RKO (cell line): ENCODE data around the gene PPP1R7.

Source experiments
- DNase-seq: peaks from one replicate; pipeline ENCODE4 v3.0.0-alpha.2; 2016; ENCODE audit warnings: low spot score

Gene PPP1R7

DNA sequence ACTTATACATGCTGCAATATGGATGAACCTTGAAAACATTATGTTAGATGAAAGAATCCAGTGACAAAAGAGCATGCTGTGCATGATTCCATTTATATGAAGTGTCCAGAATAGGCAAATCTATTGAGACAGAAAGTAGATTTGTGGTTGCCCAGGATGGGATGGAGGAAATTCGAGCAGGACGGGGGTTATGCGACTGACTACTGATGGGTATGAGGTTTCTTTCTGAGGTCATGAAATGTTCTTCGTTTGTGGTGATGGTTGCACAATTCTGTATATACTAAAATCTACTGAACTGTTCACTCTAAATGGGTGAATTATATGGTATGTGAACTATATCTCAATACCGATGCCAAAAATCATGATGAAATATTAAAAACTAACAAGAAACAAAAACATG, 29.3 kb upstream of the PPP1R7 start:
- DNase-seq: no peak

DNA sequence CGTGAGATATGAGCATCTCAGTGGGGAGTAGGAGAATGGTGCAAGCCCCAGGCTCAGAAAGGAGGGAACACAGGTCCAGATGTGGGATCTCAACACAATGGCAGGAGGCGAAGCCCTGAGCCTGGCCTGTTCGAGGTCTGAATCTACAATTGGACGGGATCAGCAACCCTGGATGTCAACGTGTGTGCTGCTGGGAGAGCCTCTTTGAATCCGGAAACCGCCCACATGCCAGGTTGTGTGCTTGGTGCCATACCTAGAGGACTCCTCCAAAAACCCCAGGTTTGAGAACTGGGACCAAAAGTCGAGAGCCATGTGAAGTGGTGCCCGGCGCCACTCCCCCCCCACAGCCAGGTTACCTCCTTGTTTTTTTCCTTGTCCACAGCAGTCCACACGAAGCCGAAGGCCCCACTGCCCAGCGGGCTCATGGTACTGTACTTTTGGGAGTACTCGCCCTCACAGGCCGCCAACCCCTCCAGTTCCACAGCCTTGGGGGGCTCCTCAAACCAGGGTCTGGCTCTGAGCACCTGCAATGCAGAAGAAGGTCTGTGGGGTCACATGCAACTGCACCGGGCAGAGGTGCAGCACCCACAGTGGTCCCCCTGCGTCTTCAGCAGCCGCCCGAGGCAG, 27.8 kb upstream of the PPP1R7 start:
- no peak for DNase-seq

DNA sequence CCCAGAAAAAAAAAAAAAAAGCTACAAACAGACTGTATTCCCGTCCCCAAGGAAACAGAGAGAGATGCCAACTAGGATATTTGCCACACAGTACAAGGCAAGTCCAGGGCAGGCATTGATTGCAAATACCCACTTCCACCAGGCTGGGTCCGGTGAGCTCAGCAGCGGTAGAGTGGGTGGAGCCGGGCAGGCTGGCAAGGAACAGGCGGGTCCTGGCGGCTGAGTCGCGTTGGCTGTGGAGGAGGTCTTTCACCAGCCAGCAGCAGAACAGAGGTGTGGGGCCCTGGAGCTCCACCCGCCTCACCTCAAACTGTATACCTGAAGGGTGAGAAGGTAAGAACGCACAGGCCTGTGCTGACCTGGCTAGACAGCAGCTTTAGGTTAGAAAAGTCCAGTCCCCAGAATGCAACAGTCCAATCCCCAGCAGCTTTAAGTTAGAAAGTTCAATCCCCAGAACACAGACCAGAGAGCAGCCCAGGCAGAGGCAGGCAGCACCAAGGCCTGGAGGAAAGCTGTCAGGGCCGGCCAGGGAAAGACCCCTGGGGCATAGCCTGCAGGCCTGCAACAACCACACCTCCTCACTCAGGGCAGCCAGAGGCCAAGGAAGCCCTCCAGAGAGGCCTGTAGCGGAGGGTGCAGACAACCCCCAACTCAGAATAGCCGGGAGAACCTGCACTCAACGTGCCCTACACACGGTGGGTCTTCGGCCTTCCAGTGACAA, 26.3 kb upstream of the PPP1R7 start:
- DNase-seq: no peak

DNA sequence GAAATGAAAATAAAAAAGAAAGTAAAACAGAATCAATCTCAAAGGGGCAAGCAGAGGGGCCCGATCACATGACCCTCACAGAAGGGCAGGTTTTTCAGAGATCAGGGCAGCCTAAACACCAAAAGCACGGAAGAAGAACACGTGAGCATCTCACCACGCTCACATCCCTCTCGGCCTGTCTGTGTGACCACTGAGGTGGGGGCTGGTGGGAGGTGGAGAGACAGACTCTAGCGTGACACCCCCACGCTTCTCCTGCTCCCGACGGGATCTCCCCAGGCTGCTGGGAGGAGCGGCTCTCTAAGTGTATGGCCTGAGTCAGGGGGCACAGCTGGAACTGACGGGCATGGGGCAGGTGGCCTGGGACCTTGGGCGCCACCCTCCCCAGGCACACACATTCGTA, 24.6 kb upstream of the PPP1R7 start:
- no peak for DNase-seq

DNA sequence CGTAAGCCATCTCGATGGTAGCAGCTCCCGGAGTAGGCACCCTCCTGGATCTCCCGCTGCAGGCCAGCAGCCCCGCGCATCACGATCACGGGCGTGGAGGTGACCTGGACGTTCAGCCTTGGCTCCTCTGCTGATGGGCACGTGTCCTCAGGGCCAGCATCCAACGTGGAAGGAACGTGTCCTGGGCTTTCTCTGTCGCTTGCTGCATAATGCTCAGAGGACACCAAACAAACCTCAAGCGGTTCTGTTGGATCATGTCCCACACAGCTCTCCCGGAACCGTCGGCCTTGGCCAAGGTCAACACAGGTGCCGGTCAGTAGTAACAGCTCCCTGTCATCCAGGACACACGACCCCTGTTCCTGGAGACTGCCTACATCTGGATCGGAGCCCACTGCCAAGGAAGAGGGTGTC, 24.1 kb upstream of the PPP1R7 start:
- no peak for DNase-seq

DNA sequence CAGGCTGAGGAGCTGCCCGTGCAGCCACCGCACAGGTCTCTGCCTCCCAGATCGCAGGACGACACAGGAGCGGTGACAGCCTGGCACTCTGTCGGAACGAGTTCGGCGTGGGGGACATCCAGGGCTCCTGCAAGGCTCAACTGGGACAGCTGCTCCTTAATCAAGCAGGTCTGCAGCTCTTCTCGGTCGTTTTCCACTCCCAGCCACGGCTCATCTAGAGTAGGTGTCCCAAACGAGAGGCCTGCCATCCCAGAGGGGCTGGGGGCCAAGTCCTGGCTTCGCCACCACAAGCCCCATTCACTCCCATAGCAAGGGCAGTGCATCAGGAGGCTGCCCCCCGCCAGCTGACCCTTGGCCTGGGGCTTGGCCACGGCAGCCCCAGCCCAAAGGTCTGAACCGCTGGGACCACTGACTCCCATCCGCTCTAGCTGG, 23.5 kb upstream of the PPP1R7 start:
- no peak for DNase-seq

DNA sequence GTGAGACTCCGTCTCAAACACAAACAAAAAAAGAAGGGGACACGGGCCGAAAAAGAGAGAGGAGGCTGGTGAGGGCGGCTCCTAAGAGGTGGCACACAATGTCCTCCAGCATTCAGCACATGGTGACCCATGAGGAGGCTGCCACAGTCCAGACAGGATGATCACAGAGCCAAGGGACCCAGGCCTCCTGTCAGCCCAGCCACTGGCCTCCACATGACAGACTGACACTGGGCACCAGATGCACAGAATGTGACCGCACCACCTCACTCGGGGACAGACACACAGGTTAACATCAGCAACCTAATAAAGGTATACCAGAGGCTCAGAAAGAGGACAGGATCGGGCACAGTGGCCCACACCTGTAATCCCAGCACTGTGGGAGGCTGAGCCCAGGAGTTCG, 22.0 kb upstream of the PPP1R7 start:
- no peak for DNase-seq

DNA sequence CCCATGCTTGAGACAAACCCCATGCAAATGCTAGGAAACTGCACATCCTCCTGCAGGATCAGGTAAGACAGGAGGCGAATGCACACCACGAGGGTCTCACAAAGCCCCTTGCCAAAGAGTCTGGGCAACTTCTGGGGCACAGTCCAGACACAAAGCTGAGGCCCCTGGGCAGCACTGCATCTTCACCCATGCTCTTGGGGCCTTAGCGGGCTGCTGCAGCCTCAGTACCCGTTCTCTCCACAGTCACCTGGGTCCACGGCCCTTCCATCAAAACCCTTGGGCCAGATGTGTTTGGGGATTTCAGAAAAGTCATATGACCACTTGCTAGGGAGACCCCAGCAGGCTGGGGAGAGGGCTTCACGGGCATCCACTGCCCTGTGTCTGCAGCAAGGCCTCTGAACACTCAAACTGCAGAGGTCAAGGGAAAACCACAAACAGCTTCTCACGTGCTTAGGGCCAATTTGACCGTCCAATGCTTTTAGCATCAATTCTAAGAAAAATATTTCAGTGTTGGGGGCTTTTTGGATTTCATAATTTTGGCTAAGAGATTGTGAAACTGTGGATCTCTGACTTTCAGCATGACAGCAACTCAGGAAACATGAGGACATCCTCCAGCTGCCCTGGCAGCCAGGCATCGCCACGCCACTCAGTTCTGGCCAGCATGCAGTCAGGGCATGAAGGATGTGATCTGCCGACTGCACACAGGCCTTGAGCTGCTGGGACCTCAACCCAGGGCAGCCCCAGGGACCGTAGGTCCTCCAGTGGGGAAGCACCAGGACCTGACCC, 21.0 kb upstream of the PPP1R7 start:
- DNase-seq: no peak

DNA sequence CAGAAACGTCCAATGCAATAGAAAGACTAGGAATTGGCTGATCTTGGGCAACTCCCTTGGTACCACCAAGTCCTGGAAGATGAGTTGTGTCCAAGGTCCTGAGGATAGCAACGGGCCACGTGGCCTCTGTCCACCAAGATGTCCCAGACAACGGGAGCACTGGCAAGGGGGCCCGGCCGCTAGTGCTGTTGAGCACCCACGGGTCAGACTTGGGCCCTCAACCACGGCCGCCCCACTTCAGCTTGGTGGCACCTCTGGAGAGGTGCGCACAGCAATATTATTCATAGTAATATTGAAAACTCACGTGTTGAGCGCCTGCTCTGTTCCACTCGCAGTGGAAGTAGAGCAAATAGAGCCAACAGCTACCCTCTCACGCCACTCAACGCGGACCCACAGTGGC, 20.0 kb upstream of the PPP1R7 start:
- DNase-seq: no peak

DNA sequence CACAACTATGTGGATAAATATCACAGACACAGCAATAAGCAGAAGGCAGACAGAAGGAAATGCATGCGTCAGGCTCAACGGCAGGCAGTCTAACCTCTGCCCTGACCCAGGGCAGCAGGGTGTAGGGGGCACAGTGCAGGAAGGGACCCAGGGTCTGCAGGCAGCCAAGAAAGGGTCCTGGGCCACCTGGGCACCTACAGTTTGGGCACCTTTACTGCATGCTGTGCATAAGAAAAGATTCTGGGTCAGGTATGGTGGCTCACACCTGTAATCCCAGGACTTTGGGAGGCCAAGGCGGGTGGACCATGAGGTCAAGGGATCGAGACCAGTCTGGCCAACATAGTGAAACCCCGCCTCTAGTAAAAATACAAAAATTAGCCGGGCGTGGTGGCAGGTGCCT, 18.7 kb upstream of the PPP1R7 start:
- DNase-seq: no peak

DNA sequence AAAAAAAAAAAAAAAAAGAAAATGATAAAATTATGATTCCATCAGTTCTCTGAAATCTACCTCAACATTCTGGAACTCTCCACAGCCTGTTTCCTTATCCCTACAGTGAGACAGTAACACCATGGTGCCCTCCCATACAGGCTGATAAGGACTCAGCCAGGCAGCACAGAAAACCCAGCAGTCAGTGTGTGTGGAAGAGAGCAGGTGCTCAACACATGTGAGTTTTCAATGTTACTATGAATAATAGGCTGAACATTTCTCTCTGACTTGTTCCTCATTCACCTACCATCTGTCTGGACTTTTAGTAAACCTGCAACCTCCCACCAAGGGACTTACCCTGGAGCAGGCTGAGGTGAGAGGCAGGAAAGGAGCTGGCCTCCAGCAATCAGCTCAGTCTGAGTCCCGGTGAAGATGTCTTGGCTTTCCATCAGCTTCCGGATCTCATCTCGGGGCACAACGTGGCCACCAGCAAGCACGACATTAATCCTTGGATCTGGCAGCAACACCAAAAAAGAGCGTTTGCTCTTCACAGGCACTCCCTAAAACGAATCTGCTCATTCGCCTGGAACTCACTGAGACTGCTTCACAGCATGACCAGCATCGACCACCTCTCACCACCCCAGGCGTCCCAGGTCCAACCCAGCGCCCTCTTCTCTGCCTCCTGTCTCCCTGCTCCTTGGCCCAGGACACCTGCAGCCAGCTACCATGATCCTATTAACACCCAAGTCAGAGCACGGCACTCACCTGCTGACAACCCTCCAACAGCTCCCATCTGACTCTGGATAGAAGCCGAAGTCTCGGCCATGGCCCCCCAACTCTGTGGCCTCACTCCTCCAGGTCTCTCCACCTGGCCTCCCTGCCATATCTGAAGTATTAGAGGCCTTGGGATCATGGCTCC, 17.5 kb upstream of the PPP1R7 start:
- no peak for DNase-seq

DNA sequence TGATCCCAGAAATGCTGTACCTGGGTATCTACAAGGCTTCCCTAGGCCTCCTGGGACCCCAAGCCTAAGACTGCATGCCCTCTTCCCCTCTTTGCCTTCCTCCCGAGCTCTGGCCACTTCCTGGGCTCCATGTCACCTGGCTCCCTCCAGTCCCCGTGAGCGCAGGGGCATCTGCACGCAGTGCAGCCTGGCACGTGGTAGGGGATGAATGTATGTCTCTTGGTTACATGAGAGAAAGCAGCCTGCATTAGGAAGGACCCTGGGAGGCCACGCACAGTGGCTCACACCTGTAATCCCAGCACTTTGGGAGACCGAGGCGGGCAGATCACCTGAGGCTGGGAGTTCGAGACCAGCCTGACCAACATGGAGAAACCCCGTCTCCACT, 16.8 kb upstream of the PPP1R7 start:
- no peak for DNase-seq

DNA sequence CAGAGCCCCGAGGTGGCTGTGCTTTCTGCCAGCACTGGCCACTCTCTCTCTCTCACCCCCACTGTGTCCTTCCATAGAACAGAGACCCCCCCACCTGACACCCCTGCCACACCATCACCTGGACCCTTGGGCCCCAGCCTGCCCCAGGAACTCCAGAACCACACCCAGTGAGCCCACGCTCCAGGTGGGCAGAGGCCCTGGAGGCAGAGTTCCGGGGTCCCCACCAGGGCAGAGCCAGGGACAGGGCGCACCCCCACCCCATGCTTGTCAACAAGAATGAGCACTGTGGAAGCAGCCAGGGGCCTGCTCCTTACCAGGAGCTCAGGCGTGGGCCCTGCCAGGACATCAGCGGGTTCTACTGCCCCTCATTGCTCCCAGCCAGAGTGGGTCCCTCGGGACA, 15.6 kb upstream of the PPP1R7 start:
- DNase-seq: no peak

DNA sequence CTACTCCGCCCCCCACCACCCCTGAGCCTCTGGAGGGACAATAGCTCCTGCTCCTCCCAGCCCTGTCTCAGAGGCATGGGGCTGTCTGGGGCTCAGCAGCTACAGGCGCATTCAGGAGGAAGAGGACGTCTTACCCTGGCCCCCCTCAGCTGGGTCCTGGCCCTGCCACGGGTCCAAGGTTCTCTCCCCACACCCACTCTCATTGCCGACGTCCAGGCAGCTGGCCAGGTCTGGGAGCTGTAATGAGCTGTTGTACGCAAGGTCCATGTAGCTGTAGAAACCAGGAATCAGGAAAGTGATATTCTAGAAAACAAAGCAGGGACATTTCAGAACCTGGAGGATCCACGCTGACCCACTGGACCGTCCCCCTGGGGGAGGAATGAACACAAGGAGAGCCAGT, 14.5 kb upstream of the PPP1R7 start:
- DNase-seq: no peak

DNA sequence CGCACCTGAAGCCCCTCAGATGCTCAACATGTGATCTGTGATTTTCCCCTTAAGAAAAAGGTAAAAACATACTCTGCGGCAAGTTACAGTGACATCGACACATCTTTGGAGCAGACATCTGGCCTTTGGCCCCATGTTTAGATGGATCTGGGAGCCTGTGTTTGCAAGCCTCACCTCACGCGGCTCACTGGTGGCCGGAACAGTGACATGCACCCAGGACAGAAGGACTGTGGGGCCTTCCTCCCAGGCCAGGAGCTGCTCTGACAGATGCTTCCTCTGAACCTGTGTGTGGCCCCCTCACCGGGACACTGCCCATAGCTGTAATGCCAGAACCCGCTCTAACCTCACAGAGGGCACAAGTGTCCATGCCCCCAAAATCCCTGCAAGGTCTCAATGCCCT, 14.1 kb upstream of the PPP1R7 start:
- no peak for DNase-seq

DNA sequence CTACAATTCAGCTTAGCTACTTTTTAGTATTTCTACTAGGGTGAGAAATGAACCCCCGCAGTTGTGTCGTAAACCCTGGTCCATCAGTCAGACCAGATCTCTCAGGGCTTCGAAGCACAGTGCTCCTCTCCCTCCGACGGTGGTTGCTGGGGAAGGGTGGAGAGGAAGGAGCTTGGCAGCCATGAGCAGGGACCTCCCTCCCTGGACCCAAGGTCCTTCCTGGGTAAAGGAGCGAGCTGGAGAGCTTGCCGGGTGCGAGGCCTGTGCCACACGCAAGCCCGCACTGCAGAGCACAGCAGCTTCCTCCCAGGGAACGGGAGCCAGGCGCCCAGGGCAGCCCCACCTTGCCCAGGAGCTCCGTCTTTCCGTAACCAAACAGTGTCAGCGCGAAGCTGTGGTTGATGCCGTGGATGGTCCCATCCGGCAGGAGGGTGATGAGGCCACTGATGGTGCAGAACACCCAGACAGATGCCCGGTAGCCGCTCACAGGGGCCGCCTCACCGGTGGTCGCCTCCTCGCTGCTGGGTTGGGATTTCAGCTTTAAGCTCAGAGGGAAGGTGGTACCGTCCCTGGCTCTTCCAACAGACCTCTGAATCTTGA, 13.5 kb upstream of the PPP1R7 start:
- no peak for DNase-seq

DNA sequence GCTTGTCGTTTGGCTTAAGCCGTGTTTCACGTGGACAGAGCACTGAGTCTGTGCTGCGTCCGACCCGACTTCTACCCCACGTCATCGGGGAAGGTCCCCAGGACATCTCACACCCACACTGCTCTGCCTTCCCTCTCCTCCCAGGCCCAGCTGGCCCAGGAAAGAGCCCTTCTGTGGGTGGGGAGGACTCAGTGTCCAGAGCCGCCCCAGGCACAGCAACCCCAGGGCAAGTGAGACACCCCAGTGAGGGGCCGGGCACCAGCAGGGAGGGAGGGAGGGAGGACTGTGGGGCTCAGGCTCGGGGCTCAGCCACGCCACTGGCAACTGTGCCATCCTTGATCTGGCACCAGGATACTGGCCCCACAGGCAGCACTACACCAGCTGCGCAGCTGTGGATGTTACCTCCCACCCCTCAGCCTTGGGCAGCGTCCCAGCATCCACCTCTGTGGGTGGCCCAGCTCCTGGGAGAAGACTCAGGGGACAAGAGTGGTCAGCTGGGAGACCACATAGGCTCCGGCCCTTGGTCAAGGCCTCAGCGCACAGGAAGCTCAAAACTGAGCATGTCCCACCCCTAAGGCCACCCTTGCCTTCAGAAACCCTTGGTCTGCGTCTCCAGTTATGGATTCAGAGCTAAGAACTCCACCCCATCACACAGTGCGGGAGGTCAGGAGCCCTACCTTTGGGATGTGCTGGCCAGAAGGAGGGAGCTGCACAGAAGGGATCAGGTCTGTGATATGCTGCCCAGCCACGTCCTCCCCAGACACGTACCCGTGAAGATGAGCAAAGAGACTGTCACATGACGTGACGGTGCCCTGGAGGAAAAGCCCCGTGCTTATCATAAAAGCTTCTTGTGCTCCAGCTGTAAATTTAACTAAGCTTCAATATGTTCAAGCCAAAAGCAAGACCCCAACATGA, 12.7 kb upstream of the PPP1R7 start:
- DNase-seq: no peak

DNA sequence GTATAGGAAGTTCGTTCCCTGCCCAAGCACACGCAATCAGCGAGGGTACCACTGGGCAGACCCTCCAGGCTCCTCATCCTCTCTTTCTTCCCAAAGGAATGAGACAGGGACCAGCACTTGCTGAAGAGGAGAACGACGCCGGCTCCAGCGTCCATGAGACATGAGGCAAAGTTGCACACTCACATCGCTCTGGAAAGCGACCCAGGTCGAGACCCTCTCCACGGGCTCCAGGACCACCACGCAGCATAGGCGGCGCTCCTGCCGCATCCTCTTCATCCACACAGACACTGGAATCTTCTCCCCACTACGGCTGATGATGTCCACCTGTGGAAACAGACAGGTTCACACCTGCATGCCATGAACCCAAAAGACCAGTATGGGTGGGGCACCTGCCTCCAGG, 11.8 kb upstream of the PPP1R7 start:
- no peak for DNase-seq

DNA sequence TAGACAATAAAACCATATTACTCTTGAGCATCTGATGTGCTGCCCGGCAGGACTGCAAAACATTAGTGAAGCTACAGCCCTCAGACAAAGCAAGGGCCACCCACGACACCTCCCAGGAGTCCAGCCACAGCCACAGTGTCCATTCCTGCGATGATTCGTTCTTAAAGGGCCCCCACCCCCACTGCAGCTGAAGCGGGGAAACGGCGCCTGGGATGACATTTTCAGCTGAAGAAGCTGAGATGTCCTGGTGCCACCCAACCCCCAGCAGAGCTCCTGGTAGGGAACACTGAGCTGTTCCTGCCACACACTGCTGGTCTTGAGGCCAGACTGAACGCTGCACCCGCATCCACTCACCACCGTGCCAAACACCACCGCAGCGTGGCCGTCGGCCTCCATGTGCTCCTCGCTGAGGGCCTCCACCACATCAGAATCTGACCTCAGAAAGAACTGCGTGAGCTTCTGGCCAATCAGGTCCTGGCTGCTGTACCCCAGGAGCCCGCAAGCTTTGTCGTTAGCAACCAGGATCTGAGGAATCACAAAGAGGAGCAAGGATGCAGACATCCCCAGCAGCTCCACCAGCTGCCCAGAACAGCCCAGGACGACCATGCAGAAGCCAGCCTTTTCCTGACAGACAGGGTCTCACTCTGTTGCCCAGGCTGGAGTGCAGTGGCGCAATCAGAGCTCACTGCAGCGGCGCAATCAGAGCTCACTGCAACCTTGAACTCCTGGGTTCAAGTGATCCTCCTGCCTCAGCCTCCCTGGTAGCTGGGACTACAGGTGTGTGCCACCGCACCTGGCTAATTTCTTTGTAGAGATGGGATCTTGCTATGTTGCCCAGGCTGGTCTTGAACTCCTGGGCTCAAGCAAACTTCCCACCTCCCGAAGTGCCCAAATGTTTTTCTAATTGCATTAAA, 10.5 kb upstream of the PPP1R7 start:
- no peak for DNase-seq

DNA sequence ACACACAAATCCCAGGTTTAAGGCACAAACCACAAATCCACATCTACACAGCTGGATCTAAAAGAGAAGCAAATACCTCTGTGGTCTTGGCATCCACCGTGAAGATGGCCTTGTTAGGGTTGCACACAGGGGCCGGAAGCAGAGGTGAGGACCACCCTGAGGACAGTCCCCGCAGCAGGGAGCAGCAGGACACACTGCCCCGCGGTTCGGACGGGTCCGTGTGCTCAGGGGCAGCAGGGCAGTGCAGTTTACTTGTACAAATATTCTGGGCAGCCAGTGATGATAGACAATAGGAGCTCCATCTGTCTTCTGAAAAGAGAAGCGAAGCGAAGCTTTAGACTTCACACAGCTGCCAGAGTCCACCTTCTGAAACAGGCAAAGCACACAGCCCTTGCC, 9.8 kb upstream of the PPP1R7 start:
- no peak for DNase-seq
